ENCODE results near the gene WNT2B.
A peak's percentile ranks its signal among the peaks of the same experiment; 100 is the strongest.

DNA sequence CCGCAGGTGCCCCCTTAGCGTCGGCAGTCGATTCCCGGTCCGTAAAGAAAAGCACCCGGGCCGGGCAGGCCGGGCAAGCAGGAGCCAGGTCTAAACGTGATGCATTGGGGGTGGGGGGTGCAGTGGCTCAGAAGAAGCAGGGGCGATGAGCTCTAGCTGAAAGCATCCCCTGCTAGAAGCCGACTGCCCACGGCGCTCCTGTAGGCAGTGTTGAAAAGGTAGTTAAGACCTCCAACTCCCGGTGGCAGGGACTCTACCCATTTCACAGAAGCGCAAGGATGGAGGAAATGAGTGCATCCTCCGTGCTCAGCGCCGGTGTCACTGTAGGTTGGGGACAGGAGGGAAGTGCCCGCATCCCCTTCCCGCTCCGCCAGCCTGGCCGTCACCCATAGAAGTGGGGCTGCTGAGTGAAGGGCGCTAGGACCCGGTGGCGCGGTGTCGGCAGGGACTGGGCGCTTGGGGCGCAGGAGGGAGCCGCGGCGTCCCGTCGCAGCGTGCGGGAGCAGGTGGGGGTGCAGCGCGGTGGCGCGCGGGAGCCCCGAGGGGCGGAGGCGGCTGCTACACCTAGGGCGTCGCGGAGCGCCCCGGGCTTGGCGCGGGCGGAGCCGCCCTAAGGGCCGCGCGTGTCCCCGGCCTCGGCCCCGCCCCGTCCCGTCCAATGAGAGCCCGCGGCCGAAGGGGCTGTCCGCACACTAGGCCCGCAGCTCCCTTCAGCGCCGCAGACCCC, at the start of gene WNT2B:
- TF ChIP-seq BACH1 (IDR thresholded peaks at IDR 0.05; ENCODE audit: low read length) (no peak), POLR2A (IDR thresholded peaks at IDR 0.05; ENCODE audit: control extremely low read depth in 1 of 2, low read depth in 2 of 2, low read length in 2 of 2) (no peak), GTF2F1 (IDR thresholded peaks at IDR 0.05; ENCODE audit: borderline replicate concordance, low read depth, low read length) (no peak), POLR2AphosphoS5 (IDR thresholded peaks at IDR 0.05; ENCODE audit: low read depth, low read length) (no peak), YY1 (IDR thresholded peaks at IDR 0.05; ENCODE audit: low read depth, low read length) (0 out of 2 replicates have a peak, but pooled peaks have one; percentile 25), SAP30 (IDR thresholded peaks at IDR 0.05; ENCODE audit: insufficient read depth, insufficient replicate concordance, low read length) (peak; percentile 62), CHD2 (IDR thresholded peaks at IDR 0.05; ENCODE audit: low read length) (no peak), EZH2 (IDR thresholded peaks at IDR 0.05; ENCODE audit: low read depth, low read length, severe bottlenecking) (no peak), FOSL1 (IDR thresholded peaks at IDR 0.05; ENCODE audit: insufficient read depth, low read depth, low read length) (peak; percentile 99), JUN (IDR thresholded peaks at IDR 0.05; ENCODE audit: low read depth, low read length) (no peak)
- TF ChIP-seq, protein P1, sequence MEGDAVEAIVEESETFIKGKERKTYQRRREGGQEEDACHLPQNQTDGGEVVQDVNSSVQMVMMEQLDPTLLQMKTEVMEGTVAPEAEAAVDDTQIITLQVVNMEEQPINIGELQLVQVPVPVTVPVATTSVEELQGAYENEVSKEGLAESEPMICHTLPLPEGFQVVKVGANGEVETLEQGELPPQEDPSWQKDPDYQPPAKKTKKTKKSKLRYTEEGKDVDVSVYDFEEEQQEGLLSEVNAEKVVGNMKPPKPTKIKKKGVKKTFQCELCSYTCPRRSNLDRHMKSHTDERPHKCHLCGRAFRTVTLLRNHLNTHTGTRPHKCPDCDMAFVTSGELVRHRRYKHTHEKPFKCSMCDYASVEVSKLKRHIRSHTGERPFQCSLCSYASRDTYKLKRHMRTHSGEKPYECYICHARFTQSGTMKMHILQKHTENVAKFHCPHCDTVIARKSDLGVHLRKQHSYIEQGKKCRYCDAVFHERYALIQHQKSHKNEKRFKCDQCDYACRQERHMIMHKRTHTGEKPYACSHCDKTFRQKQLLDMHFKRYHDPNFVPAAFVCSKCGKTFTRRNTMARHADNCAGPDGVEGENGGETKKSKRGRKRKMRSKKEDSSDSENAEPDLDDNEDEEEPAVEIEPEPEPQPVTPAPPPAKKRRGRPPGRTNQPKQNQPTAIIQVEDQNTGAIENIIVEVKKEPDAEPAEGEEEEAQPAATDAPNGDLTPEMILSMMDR (IDR thresholded peaks at IDR 0.05; ENCODE audit: control extremely low read depth in 1 of 3, insufficient read depth in 1 of 3, low read depth in 1 of 3, low read length in 3 of 3) = no peak
